Neural progenitor cell (in vitro differentiated cells): ENCODE measurements around the gene ARHGAP15. TPM values are rescaled to one million over a fixed set of nuclear protein-coding genes. Genes with fewer than 3 reads are reported as not detected.

ENCODE experiments used
- DNase-seq: peaks from one replicate; pipeline ENCODE4 v3.0.0-alpha.2; 2016; ENCODE audit warnings: low spot score
- H2AFZ ChIP-seq: fragments of 200-600 bp; sonication (generic); replicated peaks from 2 replicates; pipeline ENCODE4 v1.6.1; 2016; ENCODE audit warnings: antibody characterized with exemption
- H3F3A ChIP-seq: fragments of 200-600 bp; sonication (generic); 2 replicates; pipeline ENCODE4 v1.6.1; 2016; ENCODE audit warnings: antibody characterized with exemption, low read depth
- H3K27ac ChIP-seq: fragments of 200-600 bp; sonication (generic); 2 replicates; pipeline ENCODE4 v1.5.1; 2016; ENCODE audit warnings: mild to moderate bottlenecking
- H3K27me3 ChIP-seq: fragments of 200-600 bp; sonication (generic); 2 replicates; pipeline ENCODE4 v1.6.1; 2016; ENCODE audit warnings: mild to moderate bottlenecking, moderate library complexity
- H3K36me3 ChIP-seq: fragments of 200-600 bp; sonication (generic); 2 replicates; pipeline ENCODE4 v1.5.1; 2016
- H3K4me1 ChIP-seq: fragments of 200-600 bp; sonication (generic); 2 replicates; pipeline ENCODE4 v1.6.1; 2016; ENCODE audit warnings: mixed run types
- H3K4me2 ChIP-seq: fragments of 200-600 bp; sonication (generic); 2 replicates; pipeline ENCODE4 v1.6.1; 2016
- H3K4me3 ChIP-seq: fragments of 200-600 bp; sonication (generic); 2 replicates; pipeline ENCODE4 v1.5.1; 2016
- H3K79me2 ChIP-seq: fragments of 200-600 bp; sonication (generic); 2 replicates; pipeline ENCODE4 v1.6.1; 2016; ENCODE audit warnings: low read depth
- H3K9ac ChIP-seq: fragments of 200-600 bp; sonication (generic); 2 replicates; pipeline ENCODE4 v1.6.1; 2016
- H3K9me3 ChIP-seq: fragments of 200-600 bp; sonication (generic); 2 replicates; pipeline ENCODE4 v1.5.1; 2016; ENCODE audit warnings: low read depth
- H4K20me1 ChIP-seq: fragments of 200-600 bp; sonication (generic); 2 replicates; pipeline ENCODE4 v1.6.1; 2016; ENCODE audit warnings: low read depth
- H3K27ac Mint-ChIP-seq: 3 replicates; pipeline ENCODE4 v1.8.0; 2021; ENCODE audit warnings: mixed read lengths
- H3K27me3 Mint-ChIP-seq: 2 replicates; pipeline ENCODE4 v1.8.0; 2022; ENCODE audit warnings: low read depth, mild to moderate bottlenecking, inconsistent platforms, moderate library complexity, mixed read lengths; ENCODE audit not compliant: insufficient read depth
- H3K36me3 Mint-ChIP-seq: 3 replicates; pipeline ENCODE4 v1.8.0; 2021; ENCODE audit warnings: mixed read lengths
- H3K4me1 Mint-ChIP-seq: 3 replicates; pipeline ENCODE4 v1.8.0; 2021; ENCODE audit warnings: mixed read lengths
- H3K4me3 Mint-ChIP-seq: 3 replicates; pipeline ENCODE4 v1.8.0; 2021; ENCODE audit warnings: mild to moderate bottlenecking, moderate library complexity, mixed read lengths
- H3K9me3 Mint-ChIP-seq: 3 replicates; pipeline ENCODE4 v1.8.0; 2020; ENCODE audit warnings: mixed read lengths
- EZH2 ChIP-seq: fragments of 200-600 bp; sonication (generic); IDR thresholded peaks from 2 replicates; pipeline ENCODE4 v1.6.1; 2017; ENCODE audit warnings: antibody characterized with exemption, mild to moderate bottlenecking, moderate library complexity
- EZH2phosphoT487 ChIP-seq: fragments of 200-600 bp; sonication (generic); IDR thresholded peaks from 2 replicates; pipeline ENCODE4 v1.6.1; 2017; ENCODE audit warnings: antibody characterized with exemption
- total RNA-seq: library from RNA; depleted of rRNA; stranded (reverse); fragments of >200 nt; gene quantifications from 2 replicates; pipeline ENCODE4 v1.2.3, GENCODE V29; 2015; ENCODE audit warnings: low replicate concordance
- TF ChIP-seq, protein P1 (sequence below): fragments of 200-600 bp; sonication (generic); IDR thresholded peaks from 2 replicates; pipeline ENCODE4 v1.5.1; 2017; ENCODE audit warnings: antibody characterized with exemption, mild to moderate bottlenecking

The ARHGAP15 gene
- total RNA-seq, 1 donor from 2014 or later = 5.9 TPM

DNA sequence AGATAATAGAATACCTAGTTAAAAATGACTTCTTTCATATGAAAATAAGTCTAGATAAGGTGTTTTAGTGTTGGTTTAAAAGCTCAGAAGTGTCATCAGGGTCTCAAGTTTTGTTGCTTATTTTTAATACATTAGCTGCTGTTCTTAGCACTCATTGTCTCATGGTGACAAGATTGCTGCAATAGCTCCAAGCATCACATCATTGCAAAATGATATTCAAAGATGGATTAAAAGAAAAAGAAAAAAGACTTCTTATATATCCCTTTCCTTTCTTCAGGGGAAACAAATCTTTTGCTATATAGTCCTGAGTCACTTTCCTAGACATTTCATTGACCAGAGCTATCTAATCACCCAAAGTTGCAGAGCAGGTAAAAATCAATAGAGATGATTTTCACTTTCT is 386.1 kb downstream of the ARHGAP15 start:
- Histone ChIP-seq H3K4me1 (no peaks in the 10 kb centered on the region), H3K79me2 (no peaks in the 10 kb centered on the region), H3K4me3 (no peak overlapping the region), H3K4me2 (no peak overlapping the region), H3K27me3 (no peaks in the 10 kb centered on the region), H3K9me3 (no peaks in the 10 kb centered on the region), H3K9ac (no peak overlapping the region), H4K20me1 (no peaks in the 10 kb centered on the region), H3F3A (no peaks in the 10 kb centered on the region), H2AFZ (no peak overlapping the region), H3K36me3 (no peaks in the 10 kb centered on the region), H3K27ac (no peak overlapping the region)
- Mint-ChIP-seq H3K27ac (no peak overlapping the region), H3K9me3 (peaks cover 2% of the 10 kb centered on the region), H3K27me3 (no peaks in the 10 kb centered on the region), H3K4me3 (no peak overlapping the region), H3K36me3 (no peaks in the 10 kb centered on the region), H3K4me1 (no peaks in the 10 kb centered on the region)
- TF ChIP-seq, protein P1, sequence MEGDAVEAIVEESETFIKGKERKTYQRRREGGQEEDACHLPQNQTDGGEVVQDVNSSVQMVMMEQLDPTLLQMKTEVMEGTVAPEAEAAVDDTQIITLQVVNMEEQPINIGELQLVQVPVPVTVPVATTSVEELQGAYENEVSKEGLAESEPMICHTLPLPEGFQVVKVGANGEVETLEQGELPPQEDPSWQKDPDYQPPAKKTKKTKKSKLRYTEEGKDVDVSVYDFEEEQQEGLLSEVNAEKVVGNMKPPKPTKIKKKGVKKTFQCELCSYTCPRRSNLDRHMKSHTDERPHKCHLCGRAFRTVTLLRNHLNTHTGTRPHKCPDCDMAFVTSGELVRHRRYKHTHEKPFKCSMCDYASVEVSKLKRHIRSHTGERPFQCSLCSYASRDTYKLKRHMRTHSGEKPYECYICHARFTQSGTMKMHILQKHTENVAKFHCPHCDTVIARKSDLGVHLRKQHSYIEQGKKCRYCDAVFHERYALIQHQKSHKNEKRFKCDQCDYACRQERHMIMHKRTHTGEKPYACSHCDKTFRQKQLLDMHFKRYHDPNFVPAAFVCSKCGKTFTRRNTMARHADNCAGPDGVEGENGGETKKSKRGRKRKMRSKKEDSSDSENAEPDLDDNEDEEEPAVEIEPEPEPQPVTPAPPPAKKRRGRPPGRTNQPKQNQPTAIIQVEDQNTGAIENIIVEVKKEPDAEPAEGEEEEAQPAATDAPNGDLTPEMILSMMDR = no peak
- TF ChIP-seq EZH2phosphoT487 (no peak), EZH2 (no peak)
- no peak for DNase-seq

GRCh38 chr2:143519521-143519920 is 390.3 kb downstream of the ARHGAP15 start:
- no peak overlapping the region for H3K4me2 ChIP-seq
- H3K27me3 Mint-ChIP-seq = no peaks in the 10 kb centered on the region
- no peaks in the 10 kb centered on the region for H3K9me3 Mint-ChIP-seq
- H3K4me1 Mint-ChIP-seq = no peaks in the 10 kb centered on the region
- peaks cover 6% of the 10 kb centered on the region for H3K4me1 ChIP-seq
- H3K27me3 ChIP-seq = no peaks in the 10 kb centered on the region
- H3K9ac ChIP-seq = no peak overlapping the region
- H3K4me3 Mint-ChIP-seq = no peak overlapping the region
- no peaks in the 10 kb centered on the region for H4K20me1 ChIP-seq
- no peak overlapping the region for H3K27ac Mint-ChIP-seq
- H3K79me2 ChIP-seq = no peaks in the 10 kb centered on the region
- H3K36me3 ChIP-seq = no peaks in the 10 kb centered on the region
- H2AFZ ChIP-seq = no peak overlapping the region
- no peak overlapping the region for H3K4me3 ChIP-seq
- H3K27ac ChIP-seq = no peak overlapping the region
- no peaks in the 10 kb centered on the region for H3F3A ChIP-seq
- TF ChIP-seq EZH2 = no peak
- no peak for TF ChIP-seq EZH2phosphoT487
- TF ChIP-seq, protein P1 = no peak
- no peaks in the 10 kb centered on the region for H3K9me3 ChIP-seq
- no peaks in the 10 kb centered on the region for H3K36me3 Mint-ChIP-seq
- DNase-seq = no peak

DNA sequence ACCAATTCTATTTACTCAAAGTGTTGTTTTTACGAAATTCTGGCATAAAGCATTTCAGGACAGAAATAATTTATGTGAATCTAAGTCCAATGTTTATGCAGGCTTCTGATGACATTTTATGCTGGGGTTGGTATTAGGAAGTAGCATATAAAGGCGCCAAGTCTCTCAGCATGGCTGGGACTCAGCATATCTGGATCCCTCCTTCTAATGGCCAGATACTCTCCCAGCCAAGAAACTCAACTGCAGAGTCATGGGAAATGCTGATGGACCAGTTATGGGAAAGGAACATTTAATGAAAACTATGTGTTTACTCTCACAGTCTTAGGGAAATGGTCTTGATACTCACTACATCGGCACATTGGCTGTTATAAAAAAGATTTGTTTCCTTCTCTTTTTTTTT is 392.2 kb downstream of the ARHGAP15 start:
- Histone ChIP-seq H4K20me1 (no peaks in the 10 kb centered on the region), H3K27me3 (no peaks in the 10 kb centered on the region), H3K79me2 (no peaks in the 10 kb centered on the region), H3K4me1 (peaks cover 23% of the 10 kb centered on the region), H3K36me3 (no peaks in the 10 kb centered on the region), H3K4me3 (no peak overlapping the region), H3K9ac (no peak overlapping the region), H3K4me2 (no peak overlapping the region), H3K9me3 (no peaks in the 10 kb centered on the region), H3K27ac (no peak overlapping the region), H3F3A (peaks cover 9% of the 10 kb centered on the region), H2AFZ (no peak overlapping the region)
- no peak for DNase-seq
- Mint-ChIP-seq H3K4me3 (no peak overlapping the region), H3K9me3 (no peaks in the 10 kb centered on the region), H3K27ac (no peak overlapping the region), H3K4me1 (peaks cover 16% of the 10 kb centered on the region), H3K36me3 (no peaks in the 10 kb centered on the region), H3K27me3 (peaks cover 2% of the 10 kb centered on the region)
- TF ChIP-seq EZH2 (no peak), EZH2phosphoT487 (no peak)
- TF ChIP-seq, protein P1 = no peak
